Measurements from ENCODE around the gene ARHGEF17. TPM values are rescaled to one million over a fixed set of nuclear protein-coding genes. Genes with fewer than 3 reads are reported as not detected.

ARHGEF17 gene
- total RNA-seq, 1 donor from 2014 or later: 104 TPM

GRCh38 chr11:73274722-73275380, 33.2 kb upstream of the ARHGEF17 start:
- Mint-ChIP-seq H3K4me1 (ENCODE audit: unreplicated experiment) (peaks cover 11% of the 10 kb centered on the region), H3K36me3 (ENCODE audit: unreplicated experiment) (no peaks in the 10 kb centered on the region), H3K4me3 (ENCODE audit: unreplicated experiment) (no peak overlapping the region), H3K27me3 (ENCODE audit: unreplicated experiment) (no peaks in the 10 kb centered on the region), H3K27ac (ENCODE audit: unreplicated experiment) (no peak overlapping the region), H3K9me3 (ENCODE audit: unreplicated experiment) (no peaks in the 10 kb centered on the region)
- TF ChIP-seq CTCF (IDR thresholded peaks at IDR 0.05): no peak
- no peak for DNase-seq (ENCODE audit: extremely low spot score, unreplicated experiment)

GRCh38 chr11:73275381-73275750, 32.7 kb upstream of the ARHGEF17 start:
- no peak for TF ChIP-seq CTCF (IDR thresholded peaks at IDR 0.05)
- H3K4me3 Mint-ChIP-seq (ENCODE audit: unreplicated experiment): no peak overlapping the region
- no peaks in the 10 kb centered on the region for H3K27me3 Mint-ChIP-seq (ENCODE audit: unreplicated experiment)
- H3K27ac Mint-ChIP-seq (ENCODE audit: unreplicated experiment): no peak overlapping the region
- H3K4me1 Mint-ChIP-seq (ENCODE audit: unreplicated experiment): peaks cover 11% of the 10 kb centered on the region
- DNase-seq (ENCODE audit: extremely low spot score, unreplicated experiment): no peak
- H3K36me3 Mint-ChIP-seq (ENCODE audit: unreplicated experiment): no peaks in the 10 kb centered on the region
- no peaks in the 10 kb centered on the region for H3K9me3 Mint-ChIP-seq (ENCODE audit: unreplicated experiment)

GRCh38 chr11:73277467-73277866, 30.6 kb upstream of the ARHGEF17 start:
- Mint-ChIP-seq H3K4me1 (ENCODE audit: unreplicated experiment) (peaks cover 4% of the 10 kb centered on the region), H3K27me3 (ENCODE audit: unreplicated experiment) (no peaks in the 10 kb centered on the region), H3K27ac (ENCODE audit: unreplicated experiment) (no peak overlapping the region), H3K36me3 (ENCODE audit: unreplicated experiment) (no peaks in the 10 kb centered on the region), H3K4me3 (ENCODE audit: unreplicated experiment) (no peak overlapping the region), H3K9me3 (ENCODE audit: unreplicated experiment) (no peaks in the 10 kb centered on the region)
- no peak for DNase-seq (ENCODE audit: extremely low spot score, unreplicated experiment)
- TF ChIP-seq CTCF (IDR thresholded peaks at IDR 0.05): no peak

- TF ChIP-seq CTCF (IDR thresholded peaks at IDR 0.05): no peak
Observed at GRCh38 chr11:73280626-73281025, 27.4 kb upstream of the ARHGEF17 start.

GRCh38 chr11:73281201-73281741, 26.8 kb upstream of the ARHGEF17 start:
- H3K27me3 Mint-ChIP-seq (ENCODE audit: unreplicated experiment): no peaks in the 10 kb centered on the region
- no peak overlapping the region for H3K4me3 Mint-ChIP-seq (ENCODE audit: unreplicated experiment)
- DNase-seq (ENCODE audit: extremely low spot score, unreplicated experiment): no peak
- no peak for TF ChIP-seq CTCF (IDR thresholded peaks at IDR 0.05)
- no peaks in the 10 kb centered on the region for H3K36me3 Mint-ChIP-seq (ENCODE audit: unreplicated experiment)
- H3K4me1 Mint-ChIP-seq (ENCODE audit: unreplicated experiment): peaks cover 2% of the 10 kb centered on the region
- no peaks in the 10 kb centered on the region for H3K9me3 Mint-ChIP-seq (ENCODE audit: unreplicated experiment)
- no peak overlapping the region for H3K27ac Mint-ChIP-seq (ENCODE audit: unreplicated experiment)

More at GRCh38 chr11:73280626-73281025, 27.4 kb upstream of the ARHGEF17 start:
- H3K27ac Mint-ChIP-seq (ENCODE audit: unreplicated experiment): no peak overlapping the region
- no peak overlapping the region for H3K4me3 Mint-ChIP-seq (ENCODE audit: unreplicated experiment)
- H3K4me1 Mint-ChIP-seq (ENCODE audit: unreplicated experiment): peaks cover 2% of the 10 kb centered on the region
- no peaks in the 10 kb centered on the region for H3K27me3 Mint-ChIP-seq (ENCODE audit: unreplicated experiment)
- DNase-seq (ENCODE audit: extremely low spot score, unreplicated experiment): no peak
- no peaks in the 10 kb centered on the region for H3K36me3 Mint-ChIP-seq (ENCODE audit: unreplicated experiment)
- no peaks in the 10 kb centered on the region for H3K9me3 Mint-ChIP-seq (ENCODE audit: unreplicated experiment)
